Pulmonary artery endothelial cell (primary cell): ENCODE measurements around the gene BCOR. TPM values are rescaled to one million over a fixed set of nuclear protein-coding genes. Genes with fewer than 3 reads are reported as not detected.

ENCODE experiments used
- DNase-seq: peaks from one replicate; pipeline ENCODE4 v3.0.0-alpha.2; 2011; ENCODE audit warnings: low read depth, low spot score
- total RNA-seq: library from RNA; depleted of rRNA; stranded (reverse); fragments of >200 nt; gene quantifications from 2 replicates; pipeline ENCODE4 v1.2.3, GENCODE V29; 2014

BCOR gene
- total RNA-seq, 1 donor from 2014 or later = 11.0 TPM

DNA sequence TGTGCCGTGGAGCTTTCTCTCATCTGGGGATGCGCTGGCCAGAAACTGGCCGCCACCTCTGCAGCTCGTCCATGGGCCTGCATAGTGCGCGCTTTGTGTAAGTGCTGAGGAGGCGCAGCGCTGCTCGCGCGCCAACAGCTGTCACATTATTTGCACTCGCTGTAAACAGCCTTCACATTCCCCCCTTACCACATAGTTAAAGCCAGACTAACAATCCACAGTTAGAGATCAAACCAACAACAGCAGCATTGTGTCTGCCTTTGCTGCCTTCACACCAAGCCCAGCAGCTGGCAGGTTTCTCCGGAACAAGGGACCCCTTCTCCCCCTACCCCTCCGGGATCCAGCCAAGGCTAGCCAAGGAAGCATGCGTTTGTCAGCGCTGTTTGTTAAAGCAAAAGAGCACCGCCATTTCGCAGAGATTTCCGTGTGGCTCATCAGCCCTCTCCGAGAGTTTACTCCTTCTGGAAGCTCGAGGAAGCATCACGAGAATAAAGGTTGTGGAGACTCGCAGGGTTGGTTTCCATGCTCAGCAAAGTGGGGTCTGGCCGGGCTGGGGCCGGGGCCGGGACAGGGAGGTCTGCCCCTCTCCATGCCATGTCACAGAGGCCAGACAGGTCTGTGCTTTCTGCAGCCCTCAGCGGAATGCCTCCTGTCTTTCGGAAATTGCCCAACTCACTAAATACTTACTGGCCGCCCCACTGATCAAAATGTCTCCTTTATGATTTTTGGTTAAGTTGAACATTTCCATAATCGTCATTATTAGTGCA lies 11.0 kb downstream of the BCOR start:
- DNase-seq = no peak

DNA sequence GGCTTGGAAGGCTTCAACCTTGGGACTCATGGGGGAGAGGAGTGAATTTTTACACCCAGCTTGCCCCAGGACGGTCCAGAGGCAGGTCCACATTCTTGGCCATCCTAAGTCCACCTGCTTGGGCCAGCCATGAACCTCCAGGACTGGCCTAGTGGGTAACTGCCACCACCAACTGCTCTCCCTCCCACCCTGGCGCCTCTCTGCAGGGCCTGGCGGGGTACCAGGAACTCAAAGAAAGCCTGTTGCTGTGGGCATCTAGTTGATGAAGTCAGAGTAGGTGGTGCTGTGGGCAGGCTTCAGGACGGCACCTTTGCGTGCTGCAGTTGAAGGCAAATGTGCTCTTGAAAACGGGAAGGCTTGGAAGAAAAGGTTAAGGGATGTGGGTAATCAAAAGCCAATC lies 12.0 kb downstream of the BCOR start:
- DNase-seq = no peak

DNA sequence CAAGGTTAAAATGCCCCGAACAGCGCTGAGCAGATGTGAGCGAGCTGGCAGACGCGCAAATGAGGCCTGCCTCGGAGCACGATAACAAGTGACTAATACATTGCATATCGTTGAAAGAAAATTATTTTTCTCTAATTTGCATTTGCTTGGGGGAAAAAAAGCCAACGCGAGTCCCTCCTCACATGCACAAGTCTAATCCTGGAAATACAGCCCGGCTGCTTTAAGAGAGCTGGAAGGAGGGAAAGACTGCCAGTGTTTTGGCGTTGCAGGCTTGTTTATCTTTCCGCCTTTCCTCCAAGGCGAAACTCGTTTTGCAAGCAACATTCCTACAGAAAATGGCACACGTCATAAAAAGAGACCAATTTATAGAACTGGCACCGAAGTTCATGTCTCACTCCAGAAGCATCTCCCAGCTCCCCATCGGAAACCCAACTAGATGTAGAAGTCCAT lies 12.6 kb downstream of the BCOR start:
- no peak for DNase-seq

DNA sequence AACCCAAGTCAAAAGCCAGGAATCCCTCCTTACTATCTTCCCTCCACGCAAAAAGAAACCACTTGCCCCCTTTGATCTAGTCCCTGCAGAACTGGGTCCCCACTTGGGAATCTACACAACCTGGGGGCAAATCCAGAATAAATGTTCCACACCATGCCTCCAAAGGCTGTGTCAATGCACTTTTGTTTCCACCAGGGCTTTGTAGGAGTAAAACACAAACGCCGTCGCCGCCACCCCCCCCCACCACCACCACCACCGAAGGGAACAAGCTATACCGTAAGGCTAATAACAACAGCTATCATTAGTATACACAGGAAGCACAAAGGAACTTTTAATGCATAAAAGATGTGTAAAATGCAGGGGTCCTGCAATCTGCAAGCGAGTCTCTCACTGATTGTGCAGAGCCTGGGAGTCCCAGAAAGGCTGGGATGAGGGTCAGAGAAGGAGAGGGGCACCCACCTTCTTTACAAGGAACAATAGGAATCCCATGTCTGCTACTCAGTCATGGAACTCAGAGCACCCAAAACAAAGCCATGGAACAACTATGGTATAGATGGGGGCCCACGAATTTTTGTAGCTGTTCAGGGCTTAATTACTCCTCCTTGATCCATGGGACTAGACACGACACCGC lies 13.2 kb downstream of the BCOR start:
- DNase-seq = no peak

DNA sequence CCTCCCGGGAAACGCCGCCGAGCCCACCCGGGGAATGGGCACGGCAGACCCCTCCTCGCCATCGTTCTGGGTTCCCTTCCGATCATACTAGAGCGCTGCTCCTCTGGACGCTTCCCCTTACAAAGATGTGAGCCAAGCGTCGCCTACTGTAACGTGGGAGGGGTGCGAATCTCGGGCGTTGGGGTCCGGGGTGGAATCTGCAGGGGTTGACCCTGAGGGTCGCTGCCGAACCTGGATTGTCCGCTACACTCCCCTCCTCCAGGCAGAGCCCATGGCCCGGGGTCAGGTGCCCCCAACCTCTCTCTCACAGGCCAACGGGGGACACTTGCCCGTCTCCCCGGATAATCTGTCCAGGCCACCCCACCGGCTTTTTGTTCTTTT lies 13.8 kb downstream of the BCOR start:
- DNase-seq = no peak

DNA sequence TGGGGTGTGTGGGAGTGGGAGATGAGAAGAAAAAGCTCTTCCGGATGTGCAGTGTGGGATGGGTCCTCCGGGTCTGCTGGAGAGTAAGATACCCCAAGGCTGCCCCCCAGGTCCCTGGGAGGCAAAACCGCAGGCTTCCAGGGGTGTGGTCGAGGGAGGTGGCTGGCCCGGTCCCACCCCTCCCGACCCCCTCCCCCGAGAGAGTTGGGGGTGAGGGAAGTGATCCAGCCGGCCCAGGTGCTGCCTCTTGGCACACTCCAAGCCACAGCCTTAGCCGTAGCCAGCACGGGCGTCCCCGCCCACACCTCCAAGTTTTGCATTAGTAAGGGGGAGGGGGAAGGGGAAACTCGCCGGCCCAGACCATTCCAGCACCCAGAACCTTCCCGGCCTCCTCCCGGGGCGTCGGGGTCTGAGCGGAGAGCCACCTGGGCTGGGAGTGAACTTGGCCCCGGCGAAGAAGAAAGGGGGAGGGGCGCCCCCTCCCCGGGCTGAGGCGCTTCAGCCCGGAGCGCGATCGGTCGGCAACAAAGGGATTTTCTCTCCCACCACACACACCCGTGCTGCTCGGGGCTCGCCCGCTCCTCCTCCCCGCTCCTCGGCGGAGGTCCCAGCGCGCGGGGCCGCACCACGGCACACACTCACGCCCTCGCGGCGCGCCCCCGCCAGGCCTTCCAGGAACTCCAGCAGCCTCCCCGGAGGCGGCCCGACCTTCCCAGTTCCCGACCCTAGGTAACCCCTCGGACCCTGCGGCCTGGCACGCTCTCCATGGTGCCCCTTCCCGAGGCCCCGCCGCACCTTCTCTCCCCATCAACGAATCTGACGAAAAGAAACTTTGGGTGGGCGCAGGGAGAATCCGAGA lies 14.4 kb downstream of the BCOR start:
- no peak for DNase-seq

DNA sequence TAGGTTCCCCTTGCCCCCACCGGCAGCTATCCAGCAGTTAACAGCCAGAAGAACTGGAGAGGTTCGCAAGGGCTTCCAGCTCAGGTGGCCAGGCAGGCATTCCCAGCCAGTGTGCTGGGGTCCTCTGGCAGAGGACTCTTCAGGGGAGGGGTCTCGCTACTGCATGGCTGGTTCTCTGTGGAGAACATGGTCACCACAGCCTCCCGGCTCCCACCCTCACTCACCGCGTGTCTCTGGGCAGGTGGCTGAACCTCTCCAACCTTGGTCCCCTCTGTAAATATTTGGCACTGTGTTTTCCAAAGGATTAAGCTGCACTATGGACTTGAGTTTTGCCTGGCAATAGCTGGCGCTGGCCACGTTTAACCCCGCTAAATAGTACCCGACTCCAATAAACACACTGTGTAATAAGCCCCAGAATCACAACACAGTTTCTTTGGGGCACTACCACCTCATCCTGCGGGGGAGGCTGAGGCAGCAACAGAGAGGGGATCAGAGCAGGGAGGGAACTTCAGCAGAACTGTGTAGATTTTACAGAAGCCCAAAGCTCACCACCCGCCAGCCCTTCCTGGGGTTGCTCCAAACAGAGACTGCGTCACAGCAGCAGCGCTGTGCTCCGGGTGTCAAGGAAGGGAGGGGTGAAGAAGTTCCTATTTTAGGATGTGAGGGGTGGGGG lies 15.2 kb downstream of the BCOR start:
- no peak for DNase-seq

DNA sequence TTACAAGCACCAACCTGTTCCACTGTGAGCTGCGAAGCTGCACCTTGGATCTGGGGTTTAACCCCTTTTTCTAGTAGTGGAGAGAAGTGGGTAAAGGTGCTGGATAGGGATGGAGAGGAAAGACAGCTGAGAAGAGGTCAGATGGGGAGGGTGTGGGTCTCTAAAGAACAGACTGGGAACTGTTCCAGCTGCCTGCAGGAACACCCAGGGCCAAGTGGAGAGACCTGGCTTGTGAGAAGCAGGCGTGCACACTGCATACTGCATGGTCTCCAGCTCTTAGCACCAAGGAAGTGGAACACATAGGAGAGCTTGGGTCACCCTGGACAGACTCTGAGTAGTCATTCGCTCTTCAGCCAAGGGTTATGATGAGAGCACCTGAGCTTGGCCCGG lies 16.1 kb downstream of the BCOR start:
- DNase-seq = no peak

DNA sequence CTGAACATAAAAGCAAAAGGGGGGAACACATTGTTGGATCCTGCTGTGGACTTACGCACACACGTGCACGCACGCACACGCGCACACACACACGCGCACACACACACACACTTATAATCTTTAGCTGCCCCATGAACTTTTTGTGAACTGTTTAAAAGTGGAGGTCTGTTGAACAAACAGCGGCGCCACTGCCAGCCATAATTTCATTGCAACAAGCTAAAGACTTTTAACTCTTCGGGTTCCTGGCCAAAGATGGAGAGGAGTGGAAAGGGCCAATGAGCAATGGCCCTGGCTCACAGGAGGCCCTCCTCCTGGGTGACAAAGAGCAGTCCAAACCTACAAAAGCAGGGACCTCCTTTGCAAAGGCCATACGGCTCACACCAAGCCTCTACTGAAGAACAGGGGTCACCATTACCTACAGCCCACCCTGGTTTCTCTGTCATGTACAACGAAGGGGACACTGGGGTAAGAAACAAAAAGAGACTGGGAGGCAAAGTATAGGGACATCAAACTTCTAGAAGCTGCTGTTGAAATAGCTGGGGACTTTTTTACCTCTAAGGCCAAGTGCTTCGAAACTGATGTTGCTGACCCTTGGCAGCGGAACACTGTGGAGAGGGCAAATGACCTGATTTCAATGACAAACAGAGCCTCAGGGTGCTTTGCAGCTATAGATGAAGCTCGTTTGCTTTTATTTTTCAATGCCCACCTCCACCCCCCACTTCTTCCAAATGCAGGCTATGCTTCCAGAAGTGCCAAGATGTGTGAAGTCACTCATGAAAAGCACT lies 16.7 kb downstream of the BCOR start:
- DNase-seq = no peak

DNA sequence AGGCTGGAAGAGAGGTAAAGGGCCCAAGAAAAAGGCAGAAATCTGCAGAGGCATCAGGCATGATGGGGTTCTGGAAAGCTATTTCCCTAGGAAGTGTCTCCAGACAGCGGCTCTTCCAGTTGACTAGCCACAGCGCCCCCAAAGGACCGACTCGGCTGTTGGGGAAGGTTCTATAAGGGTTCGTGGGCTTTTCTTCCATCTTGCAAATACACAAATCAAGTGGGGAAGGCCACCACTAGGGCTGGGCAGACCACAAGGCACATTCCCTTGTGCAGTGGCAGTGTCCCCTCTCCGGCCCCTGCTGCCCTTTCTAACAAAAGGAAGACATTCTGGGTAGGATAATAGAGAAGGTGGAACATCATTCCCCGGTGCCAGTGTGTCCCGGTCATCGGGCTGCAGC lies 18.2 kb downstream of the BCOR start:
- DNase-seq = no peak

DNA sequence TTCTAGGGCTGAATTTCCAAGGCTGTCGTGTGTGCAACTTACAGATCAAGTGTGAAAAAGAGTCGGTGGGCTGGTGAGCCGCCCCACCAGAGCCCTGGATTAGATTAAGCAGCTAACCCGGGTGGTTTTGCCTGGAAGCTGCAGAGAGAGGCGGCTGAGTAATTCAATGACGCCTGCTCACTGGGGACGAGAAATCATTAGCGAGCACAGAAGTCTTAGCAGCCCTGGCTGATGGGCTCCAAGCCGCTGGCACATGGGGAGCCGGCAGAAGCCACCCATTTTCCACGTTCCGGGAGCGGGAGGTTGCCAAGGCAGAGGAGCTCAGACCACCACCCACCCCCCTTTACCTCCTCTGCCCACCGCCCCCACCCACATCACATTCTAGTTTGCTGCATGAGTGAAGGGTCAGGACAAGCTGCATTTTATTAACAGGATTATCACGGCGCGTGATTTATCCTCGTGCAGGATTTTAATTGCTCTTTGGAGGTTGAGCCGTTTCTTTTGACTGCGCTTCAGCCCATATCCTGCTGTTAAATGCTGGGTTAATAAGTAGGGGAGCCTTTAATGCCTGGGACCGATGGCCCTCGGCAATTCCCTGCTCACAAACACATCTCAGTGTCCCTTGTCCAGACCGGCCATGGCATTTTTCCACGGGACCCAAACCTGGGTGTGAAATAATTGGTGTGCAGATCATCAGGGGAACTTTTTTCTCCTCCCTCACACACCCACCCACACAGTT lies 19.1 kb downstream of the BCOR start:
- no peak for DNase-seq

DNA sequence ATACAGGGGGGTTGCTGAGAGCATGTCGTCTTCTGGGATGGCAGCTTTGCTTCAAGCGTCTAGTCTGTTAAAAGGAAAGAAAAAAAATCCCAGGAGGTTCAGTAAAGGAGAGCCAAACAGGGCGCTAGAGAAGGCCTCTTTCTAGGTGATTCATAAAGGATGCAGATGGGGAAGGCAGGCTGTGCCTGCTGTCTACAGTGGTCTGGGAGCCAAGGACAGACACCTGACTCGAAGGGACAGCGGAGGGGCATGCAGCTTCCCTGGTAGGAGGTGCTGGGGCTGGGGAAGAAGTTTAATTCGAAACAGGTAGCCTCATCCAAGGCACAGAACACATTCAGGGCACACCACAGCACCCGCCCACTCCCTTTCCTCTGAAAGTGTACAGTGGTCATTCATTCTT lies 19.9 kb downstream of the BCOR start:
- no peak for DNase-seq

DNA sequence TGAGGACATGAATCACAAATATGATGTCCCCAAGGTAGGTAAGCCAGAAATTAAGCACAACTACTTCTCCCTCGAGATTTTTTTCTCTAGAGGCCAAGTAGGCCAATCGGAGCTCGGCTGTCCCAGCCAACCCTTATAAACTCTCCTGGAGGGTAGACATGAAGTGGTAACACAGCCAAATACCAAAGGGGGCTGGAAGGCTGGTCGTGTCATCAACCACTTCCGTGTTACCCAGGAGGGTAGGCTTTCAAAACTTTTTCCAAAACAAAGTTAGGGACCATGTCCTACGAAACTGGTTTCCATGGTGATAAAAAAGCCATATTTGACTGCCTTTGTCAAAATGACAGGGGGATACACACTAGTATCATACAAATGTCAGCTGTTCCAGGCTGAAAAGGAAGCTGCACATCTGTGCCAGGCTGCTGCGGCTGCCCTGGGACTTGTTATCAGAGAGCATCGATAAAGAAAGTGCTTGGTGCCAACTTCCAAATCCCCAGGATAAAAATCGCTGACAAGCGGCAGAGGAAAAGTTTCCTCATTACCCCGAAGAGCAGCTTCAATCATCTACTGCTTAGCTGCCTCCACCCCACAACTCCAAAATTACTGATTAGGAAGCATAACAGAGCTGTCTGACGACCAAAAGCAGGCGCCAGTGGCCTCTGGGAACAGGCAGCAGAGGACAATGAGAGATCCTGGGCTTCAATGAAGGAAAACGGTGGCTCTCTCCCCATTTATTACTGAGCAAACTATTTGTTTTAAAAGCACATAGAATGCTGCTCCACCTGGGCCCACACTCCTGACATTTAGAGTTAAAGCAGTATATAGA lies 20.8 kb downstream of the BCOR start:
- no peak for DNase-seq

DNA sequence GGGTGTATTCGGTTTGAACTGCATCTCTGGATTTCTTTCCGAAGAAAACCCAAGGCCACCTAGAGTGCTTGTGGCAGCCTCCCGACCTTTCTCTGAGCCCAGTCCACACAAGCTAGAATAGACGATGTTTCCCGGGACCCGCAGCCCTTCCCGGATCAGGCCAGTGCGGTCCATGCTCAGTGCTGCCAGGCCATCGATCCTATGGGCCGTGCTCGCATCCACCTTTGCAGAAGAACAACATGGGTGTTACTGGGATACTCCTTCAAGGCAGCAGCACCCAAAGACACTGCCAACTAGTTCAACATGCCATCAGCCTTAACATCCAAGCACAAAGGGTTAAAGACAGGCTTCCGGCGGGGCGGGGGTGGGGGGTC lies 22.8 kb downstream of the BCOR start:
- DNase-seq = no peak

DNA sequence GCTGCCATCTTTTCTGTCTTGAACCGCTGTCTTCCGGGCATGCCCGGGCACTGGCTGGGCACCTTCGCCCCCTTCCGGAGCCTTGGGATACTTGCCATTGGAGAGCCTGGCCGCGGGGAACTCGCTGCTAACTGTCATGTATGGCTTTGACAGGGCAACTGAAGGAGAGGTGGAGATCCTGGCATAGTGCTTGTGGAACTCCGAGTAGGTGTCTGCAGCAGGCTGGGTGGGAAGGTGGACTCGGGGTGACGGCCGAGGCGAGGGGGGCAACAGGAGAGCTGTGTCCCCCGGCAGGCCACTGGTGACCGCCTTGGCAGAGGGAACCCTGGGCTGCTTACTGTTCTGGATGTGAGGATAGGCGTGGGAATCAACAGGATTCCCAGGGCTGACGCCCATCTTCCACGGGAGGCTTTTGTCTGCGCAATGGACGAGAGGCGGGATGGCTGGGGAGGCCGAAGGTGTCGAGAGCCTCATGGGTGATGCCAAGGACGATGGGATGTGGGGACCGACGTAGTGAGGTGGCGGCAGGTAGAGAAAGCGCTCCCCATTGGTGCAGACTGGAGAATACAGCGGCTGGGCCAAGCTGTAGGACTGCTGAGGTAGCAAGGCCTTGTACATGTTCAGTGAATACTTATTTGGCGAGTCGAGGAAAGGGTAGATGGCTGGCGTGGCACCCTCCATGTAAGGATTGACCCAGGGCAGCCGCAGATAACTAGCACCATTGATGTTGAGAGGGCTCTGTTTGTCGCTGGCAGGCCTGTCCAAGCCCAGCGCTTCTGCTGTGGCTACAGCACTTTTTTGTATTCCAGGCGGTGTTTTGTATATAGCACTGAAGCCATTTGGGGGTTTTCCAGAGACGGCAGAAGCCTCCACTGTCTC lies 23.4 kb downstream of the BCOR start:
- DNase-seq = no peak

DNA sequence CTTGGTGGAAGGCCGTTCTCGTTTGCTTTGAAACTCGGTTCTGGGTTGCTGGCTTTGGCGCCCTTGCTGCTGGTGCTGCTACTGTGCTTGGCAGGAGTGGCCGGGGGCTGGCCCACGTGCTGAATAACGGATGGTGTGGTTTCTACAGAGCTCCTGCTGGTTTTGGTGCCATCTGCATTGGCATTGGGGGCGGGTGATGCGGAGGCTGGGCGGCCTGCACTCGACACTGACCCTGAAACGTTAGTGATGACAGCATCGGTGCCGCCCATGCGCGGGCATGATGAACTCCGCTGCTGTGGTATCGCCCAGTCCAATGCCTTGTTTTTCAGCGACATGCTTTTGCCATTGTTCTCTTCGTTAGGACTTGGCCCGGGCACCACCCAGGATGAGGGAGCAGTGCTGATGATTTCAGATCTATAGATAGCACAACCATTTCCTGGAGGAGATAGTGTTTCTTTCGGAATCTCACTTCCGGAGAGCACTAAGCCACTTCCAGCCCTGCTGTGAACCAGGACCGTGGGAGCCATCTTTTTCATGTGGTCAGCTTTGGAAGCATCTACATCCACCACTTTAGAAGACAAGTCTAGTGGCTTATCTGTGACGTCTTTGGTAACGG lies 24.2 kb downstream of the BCOR start:
- no peak for DNase-seq

DNA sequence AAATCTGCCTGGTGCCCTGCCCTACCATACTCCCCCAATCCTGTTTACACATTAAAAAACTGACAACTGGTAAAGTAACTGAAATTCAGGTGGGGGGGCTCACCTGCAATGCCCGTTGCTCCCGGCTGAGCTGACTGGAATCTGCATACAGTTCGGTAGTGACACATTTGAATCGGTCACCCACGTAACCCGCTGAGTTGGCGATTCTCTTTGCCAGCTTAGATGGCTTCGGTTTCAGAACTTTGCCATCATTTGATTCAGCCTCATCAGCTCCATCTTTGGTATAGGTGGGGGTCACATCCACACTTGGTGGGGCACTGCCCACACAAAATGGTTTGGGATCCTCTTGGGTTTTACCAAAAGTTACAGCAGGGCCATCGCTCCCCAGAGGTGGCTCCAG lies 25.5 kb downstream of the BCOR start:
- no peak for DNase-seq

DNA sequence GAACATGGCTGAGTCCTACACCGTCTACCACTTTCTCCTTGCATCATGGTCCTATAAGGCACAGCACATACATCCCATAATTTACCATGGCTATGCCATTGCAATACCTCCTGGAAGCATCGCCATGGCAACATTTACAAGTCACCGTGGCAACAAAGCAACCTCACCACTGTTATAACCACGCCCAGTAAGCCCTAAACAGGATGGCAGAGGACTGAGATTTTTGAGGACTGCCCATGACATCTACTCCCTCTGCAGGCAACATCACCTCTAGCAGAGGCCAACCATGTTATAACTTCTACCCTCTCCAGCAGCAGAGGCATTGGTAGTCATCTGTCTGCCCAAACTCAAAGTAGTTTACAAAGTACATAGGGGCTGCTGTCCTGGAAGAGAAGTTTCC lies 29.7 kb downstream of the BCOR start:
- no peak for DNase-seq
